Raji (cell line): ENCODE measurements around the gene FGF1.

Source experiments
- POLR2A ChIP-seq: IDR thresholded peaks from 2 replicates; pipeline ENCODE4 v1.6.1; 2011; ENCODE audit warnings: low read depth, low read length, control low read depth; ENCODE audit not compliant: insufficient read depth

Gene FGF1

DNA sequence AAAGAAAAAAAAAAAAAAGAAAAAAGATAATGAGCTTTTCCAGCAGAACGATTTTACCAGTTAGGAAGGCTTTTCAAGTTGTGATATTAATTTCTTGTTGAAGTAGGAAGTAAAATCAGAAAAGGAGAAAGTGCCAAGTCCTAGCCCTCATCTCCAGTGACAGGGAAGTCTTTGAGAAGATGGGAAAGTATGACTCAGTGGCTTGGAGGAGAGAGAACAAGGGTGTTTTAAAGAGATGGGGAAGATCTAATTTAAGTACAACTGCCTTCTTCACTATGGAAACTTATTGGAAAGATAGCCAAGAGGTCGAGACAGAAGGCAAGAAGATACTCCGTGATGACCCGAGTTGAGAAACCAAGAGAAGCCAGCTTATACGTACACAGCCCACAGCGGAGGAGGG lies 22.6 kb downstream of the FGF1 start:
- TF ChIP-seq POLR2A: no peak

DNA sequence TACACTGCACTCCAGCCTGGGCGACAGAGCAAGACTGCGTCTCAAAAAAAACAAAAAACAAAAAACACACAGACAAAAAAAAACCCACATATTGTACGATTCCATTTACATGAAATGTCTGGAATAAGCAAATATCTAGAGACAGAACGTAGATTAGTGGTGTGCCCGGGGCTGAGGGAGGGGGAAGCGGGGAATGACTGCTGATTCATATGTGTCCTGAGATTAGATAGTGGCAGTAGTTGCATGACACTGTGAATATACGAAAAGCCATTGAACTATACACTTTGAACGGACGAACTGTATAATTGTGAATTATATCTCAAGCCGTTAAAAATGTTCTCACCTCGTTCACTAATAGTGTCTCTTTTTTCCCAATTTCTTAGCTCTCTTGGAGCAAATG lies 23.9 kb downstream of the FGF1 start:
- TF ChIP-seq POLR2A: no peak

- no peak for TF ChIP-seq POLR2A
These were observed 24.7 kb downstream of the FGF1 start for GRCh38 chr5:142661143-142661542.

DNA sequence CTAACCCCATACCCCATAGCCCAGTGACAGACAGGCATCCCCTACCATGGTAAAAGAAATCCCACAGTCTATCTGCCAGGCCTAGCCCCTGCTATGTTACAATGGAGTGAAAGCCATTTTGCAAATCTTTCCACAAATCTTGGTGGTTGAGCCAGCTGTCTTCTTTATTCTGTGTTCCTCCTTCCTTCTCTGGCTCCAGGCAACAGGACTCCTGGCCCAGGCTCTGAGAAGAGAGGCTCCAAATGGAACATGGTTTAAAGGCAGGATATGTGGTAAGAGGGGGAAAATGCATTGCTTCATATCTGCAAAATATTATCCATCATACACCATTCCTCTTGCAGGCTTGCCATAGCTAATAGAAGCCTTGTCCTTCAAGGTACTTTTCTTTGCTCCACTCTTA lies 25.2 kb downstream of the FGF1 start:
- TF ChIP-seq POLR2A: no peak

- no peak for TF ChIP-seq POLR2A
These were observed 25.7 kb downstream of the FGF1 start for GRCh38 chr5:142660196-142660595.

- no peak for TF ChIP-seq POLR2A
These were observed 26.5 kb downstream of the FGF1 start for GRCh38 chr5:142659405-142659804.

- TF ChIP-seq POLR2A: no peak
These were observed 27.6 kb downstream of the FGF1 start for GRCh38 chr5:142658278-142658677.

DNA sequence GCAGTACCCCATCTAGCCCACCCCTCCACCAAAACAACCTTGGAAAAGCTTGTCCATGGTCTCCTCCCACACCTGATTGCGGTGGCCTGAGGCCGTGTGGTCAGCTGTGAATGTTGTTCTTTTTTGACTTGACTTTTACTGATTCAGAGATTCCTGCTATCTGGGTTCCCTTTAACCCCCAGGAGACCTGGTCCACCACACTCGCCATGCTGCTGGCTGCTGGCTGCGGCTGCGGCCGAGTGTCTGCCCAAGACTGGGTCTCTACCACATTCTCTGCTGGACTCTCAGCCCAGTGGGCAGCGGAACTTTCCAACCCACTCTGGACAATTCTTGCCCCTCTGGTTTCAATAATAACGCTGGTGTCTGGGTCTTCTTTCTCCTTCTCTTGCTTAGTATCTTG lies 28.4 kb downstream of the FGF1 start:
- TF ChIP-seq POLR2A: no peak

DNA sequence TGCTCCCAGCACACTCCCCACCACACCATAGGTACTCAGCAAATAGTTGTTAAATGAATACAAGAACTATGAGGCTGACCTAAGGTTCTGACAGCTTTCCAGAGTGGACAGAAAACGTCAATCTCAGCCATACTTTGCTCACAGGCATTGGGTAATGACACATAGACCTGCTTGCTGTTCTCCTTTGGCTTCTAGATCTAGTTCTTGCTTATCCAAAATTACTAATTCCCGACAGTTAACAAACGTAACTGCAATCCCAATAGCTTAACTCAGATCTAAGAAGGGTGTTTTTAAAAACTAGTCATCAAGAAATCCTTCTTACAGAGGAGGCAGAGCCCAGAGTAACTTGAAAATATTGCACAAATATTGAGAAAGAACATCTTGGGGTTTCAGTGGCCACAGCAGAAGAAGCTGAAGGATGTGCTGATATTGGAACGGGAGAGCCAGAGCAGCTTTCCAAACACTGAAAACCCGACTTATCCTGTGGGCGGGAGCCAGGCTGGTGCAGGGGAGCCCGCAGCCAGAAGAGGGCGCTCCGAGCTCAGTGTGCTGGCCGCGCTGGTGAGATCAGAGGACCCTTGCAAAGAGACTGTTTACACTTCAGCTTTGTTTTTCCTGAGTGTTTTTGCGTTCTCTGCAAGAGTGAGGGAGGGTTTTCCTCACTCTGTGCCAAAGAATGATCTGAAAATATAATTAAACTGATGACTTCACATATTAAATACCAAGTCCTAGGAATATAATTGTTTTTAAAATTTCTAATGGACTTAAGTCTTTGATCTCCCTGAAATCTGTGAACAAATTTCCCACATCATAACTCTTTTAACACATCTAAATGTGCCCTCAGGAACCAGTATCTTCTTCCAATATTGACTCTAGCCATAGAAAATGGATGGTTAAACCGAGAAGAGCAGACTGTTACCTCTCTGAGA lies 30.3 kb downstream of the FGF1 start:
- no peak for TF ChIP-seq POLR2A

GRCh38 chr5:142654578-142655058 lies 31.3 kb downstream of the FGF1 start:
- no peak for TF ChIP-seq POLR2A

DNA sequence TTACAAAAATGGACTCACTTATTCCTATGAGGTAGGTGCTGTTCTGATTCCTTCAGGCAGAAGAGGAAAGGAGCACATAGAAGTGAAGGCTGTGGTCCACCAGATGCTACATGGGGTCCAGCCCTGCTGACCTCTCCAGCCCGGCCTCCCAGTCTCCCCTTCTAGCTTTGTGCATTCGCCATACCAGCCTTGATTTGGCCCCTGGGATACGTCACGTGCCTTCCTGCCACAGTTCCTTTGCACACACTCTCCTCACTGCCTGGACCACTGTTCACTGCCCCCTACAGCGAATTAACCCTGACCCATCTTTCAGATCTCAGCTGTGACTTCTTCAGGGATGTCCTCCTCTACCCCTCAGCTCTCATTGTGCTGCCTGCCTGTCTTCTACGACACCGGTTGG lies 32.6 kb downstream of the FGF1 start:
- TF ChIP-seq POLR2A: no peak

DNA sequence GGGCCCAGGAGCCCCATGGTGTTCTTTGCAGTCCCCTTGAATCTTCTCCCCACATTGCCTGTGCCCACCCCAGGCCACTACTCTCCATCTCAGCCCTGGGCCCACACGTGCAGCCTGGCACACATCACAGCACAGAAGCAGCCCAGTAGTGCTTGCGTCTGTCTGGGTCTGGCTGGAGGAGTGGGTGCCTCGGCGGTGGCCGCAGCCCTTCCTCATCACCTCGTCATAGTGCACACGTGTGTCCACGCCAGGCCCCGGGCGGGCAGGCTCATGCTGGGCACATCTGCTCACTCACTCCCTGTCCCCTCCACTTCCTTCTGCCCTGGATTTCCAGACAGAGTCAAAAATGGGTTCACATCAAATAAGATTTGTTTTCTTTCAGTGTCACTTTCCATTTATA lies 33.3 kb downstream of the FGF1 start:
- TF ChIP-seq POLR2A: no peak

DNA sequence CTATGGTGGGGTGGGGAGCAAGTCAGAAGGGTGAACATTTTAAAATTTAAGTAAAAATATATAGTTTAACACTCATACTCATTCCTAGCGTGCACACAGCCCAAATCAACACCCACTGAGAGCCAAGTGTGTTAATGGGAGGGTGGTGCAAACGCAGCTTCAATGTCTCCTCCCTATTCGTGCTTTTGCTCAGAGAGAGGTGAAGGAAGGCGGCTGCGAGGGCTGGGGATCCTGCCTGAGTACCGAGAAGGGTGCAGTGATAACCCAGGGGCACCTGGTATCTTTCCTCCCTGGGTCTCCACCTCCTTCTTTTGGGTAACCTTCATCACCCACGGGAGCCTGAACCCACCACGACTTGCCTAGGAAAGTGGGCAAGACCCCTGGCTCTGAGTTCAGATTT lies 35.0 kb downstream of the FGF1 start:
- TF ChIP-seq POLR2A: no peak

- TF ChIP-seq POLR2A: no peak
These were observed 35.8 kb downstream of the FGF1 start for GRCh38 chr5:142650060-142650459.

GRCh38 chr5:142645456-142645855 lies 40.4 kb downstream of the FGF1 start:
- no peak for TF ChIP-seq POLR2A

- TF ChIP-seq POLR2A: no peak
These were observed 41.1 kb downstream of the FGF1 start for GRCh38 chr5:142644640-142645361.
